CD4-positive, alpha-beta T cell treated with Interferon gamma for 1 hour (primary cell): ENCODE results near the gene MYO16.

Source experiments
- DNase-seq: peaks from one replicate; pipeline ENCODE4 v3.0.0-alpha.2; 2020

Gene MYO16

GRCh38 chr13:108947551-108948030 is 318.2 kb downstream of the MYO16 start:
- DNase-seq = no peak

- no peak for DNase-seq
Observed at GRCh38 chr13:108948251-108948671, 318.9 kb downstream of the MYO16 start.

- DNase-seq = no peak
Observed at GRCh38 chr13:108950333-108951010, 321.1 kb downstream of the MYO16 start.

- DNase-seq = no peak
Observed at GRCh38 chr13:108955741-108956140, 326.3 kb downstream of the MYO16 start.

GRCh38 chr13:108957369-108958012 is 328.1 kb downstream of the MYO16 start:
- DNase-seq = no peak

- DNase-seq = no peak
Observed at GRCh38 chr13:108958013-108958376, 328.6 kb downstream of the MYO16 start.

- DNase-seq = no peak
Observed at GRCh38 chr13:108959234-108959633, 329.8 kb downstream of the MYO16 start.

- DNase-seq = no peak
Observed at GRCh38 chr13:108960006-108960405, 330.6 kb downstream of the MYO16 start.

- no peak for DNase-seq
Observed at GRCh38 chr13:108961542-108962125, 332.2 kb downstream of the MYO16 start.

- no peak for DNase-seq
Observed at GRCh38 chr13:108962654-108963053, 333.2 kb downstream of the MYO16 start.

- DNase-seq = no peak
Observed at GRCh38 chr13:108963276-108963810, 333.9 kb downstream of the MYO16 start.

- no peak for DNase-seq
Observed at GRCh38 chr13:108963846-108964600, 334.6 kb downstream of the MYO16 start.

GRCh38 chr13:108964606-108965005 is 335.2 kb downstream of the MYO16 start:
- no peak for DNase-seq

GRCh38 chr13:108967371-108967770 is 338.0 kb downstream of the MYO16 start:
- DNase-seq = no peak

GRCh38 chr13:108968566-108968965 is 339.2 kb downstream of the MYO16 start:
- DNase-seq = no peak

GRCh38 chr13:108974686-108975085 is 345.3 kb downstream of the MYO16 start:
- DNase-seq = no peak

GRCh38 chr13:108980237-108980636 is 350.8 kb downstream of the MYO16 start:
- DNase-seq = no peak

GRCh38 chr13:108981407-108981806 is 352.0 kb downstream of the MYO16 start:
- DNase-seq = no peak

GRCh38 chr13:108983273-108983672 is 353.9 kb downstream of the MYO16 start:
- DNase-seq = no peak

- no peak for DNase-seq
Observed at GRCh38 chr13:108984251-108984920, 355.0 kb downstream of the MYO16 start.

GRCh38 chr13:108985166-108985565 is 355.8 kb downstream of the MYO16 start:
- no peak for DNase-seq

GRCh38 chr13:108987517-108987916 is 358.1 kb downstream of the MYO16 start:
- no peak for DNase-seq

- no peak for DNase-seq
Observed at GRCh38 chr13:108987944-108988343, 358.5 kb downstream of the MYO16 start.
